Activated CD4-positive, alpha-beta T cell treated with anti-CD3 and anti-CD28 coated beads, Interleukin-2, amount 50 U/mL, for 24 hours (primary cell): ENCODE measurements around the gene PNKD.
A peak's percentile ranks its signal among the peaks of the same experiment; 100 is the strongest.

Source experiments
- DNase-seq, 2 donors: peaks; one replicate each; pipeline ENCODE4 v3.0.0-alpha.2; 2020; ENCODE audit warnings: low read depth in 1 of 2, low spot score in 1 of 2

Gene PNKD

DNA sequence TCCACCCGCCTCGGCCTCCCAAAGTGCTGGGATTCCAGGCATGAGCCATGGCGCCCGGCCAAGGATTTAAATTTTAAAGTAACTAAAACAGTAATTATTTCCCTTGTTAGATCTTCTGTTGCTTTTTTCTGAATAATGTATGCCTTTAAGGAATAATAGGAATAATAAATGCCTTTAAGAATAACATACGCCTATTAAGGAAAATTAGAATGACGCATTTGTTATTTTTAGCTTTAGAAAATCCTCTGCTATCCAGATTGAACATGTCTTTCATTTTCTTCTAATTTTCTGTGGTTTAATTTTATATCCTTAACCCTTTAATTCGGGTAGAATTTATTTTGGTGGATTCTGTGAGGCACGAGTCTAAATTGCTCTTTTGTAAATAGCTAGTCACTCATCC, 45.1 kb downstream of the PNKD start:
- no peak for DNase-seq

DNA sequence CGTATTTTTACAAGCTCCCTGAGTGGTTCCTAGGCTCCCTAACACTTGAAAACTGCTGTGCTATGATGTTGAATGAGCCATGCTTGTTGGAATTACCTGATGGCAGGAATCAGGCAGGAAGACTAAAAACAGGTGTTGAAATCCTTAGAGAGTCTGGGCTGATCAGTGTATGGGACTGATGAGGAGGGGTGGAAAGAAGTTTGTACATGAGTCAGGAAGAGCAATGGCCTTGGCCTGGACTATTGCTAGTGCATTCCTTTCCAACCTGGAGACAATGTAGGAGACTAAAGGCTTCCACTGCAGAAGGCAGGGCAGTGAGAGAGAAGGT, 46.9 kb downstream of the PNKD start:
- DNase-seq, result no peak

DNA sequence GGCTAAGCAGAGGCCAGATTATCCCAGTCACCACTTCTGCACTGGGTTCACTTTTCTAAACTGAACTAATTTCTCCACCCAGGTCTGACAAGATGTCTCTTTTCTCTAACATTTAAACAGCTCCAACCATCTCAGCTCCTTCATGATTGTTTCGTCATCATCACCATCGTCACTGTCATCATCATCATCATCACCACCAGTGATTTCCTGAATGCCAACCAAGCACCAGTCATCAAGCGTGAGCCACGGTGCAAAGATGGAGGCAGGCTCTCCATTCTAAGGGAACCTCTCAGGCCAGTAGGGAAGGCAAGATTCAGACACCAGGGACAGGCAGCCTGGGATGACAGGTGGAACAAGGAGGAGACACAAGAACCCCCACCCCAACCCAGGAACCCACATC, 47.5 kb downstream of the PNKD start:
- no peak for DNase-seq

DNA sequence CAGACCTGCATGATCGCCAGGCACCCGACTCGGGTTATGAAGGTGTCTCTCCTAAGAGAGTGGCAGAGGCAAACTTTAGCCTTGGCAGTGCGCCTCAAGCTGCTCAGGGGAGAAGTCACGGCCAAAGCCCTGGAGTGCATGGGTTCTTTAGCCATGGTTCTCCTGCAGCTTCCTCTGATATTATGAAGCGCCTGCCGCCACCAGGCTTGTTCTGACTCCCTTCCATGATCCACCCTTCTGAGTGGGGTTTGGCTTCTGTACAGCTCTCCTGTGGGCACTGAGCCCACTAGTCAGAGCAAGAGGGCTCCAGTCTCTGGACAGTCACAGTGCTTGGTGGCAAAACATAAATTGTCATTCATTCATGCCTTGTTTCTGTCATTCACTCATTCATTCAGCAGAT, 47.9 kb downstream of the PNKD start:
- DNase-seq, result no peak

DNA sequence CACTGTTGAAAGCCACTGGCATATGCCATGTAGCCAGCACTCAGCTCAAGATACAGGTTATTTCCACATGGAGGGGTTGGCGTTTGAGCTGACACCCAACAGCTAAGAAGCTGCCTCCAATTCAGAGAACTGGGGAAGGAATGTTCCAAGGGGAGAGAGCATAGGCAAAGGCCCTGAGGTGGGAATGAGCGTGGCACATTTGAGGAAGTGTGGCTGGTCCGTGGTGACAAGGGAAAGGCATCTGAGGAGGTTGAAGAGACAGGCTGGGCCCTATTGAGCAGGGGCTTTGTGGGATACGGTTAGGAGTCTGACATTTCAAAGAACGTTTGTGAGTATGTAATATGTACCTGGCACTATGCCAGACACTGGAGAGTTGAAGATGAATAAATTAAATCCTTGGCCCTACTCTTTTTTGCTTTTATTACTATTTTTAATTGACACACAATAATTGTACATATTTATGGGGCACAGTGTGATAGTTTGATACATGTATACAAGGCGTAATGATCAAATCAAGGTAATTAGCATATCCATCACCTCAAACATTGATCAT, 49.6 kb downstream of the PNKD start:
- DNase-seq, result no peak

DNA sequence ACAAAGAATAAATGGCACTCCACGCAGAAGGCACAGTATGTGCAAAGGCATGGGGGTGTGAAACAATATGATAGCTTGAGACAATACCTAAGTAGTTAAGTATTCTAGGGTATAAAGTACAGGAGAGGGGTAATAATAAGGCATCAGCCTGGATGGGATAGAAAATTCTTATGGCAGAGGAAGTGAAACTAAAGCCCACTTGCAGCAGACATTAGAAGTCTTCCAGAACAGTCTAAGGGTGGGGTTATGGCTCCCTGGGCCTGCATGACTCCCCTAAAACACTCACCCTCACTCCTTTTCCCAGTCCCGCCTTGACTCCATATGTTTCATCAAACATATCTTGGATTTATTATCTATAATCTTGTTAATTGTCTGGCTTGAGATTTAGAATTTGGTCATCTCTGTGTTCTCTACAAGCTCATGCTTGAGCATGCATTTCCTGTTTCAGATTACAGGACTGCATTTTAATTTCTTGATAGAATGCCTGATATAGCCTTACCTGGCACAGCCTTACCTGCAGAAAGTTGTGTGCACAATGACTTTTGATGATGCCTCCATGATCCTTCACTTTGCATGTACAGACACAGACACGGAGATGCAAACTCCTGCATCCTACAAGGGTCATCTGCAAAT, 50.5 kb downstream of the PNKD start:
- no peak for DNase-seq

DNA sequence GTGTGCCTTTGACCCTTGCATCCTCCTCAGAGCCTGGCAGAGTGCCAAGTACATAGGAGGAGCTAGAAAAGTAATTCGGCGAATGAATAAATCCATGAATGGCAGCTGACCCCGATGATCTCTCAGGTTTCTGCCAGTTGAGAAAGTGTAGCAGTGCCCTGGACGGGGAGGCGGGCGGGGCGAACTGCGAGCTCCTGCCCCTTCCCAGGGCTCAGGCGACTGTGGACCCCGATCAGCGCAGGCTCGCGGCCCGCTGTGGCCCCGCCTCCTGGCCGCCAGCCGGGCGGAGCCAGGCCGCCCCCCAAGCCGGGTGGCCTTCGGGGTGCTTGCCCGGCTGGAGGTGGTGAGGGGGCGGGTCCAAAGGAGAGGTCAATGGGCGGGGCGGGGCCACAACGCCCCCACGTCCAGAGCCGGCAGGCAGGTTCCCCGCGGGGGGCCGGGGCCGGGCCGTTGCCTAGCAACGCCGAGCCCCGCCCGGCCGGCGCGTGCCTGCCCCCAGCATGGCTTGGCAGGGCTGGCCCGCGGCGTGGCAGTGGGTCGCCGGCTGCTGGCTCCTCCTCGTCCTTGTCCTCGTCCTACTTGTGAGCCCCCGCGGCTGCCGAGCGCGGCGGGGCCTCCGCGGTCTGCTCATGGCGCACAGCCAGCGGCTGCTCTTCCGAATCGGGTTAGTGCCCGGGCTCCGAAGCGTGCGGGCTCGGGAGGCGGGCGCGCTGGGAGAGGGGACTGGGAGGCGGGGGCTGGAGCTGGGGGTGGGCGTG, 52.6 kb downstream of the PNKD start:
- peak in 1 of 2 donors; percentile 27 for DNase-seq

DNA sequence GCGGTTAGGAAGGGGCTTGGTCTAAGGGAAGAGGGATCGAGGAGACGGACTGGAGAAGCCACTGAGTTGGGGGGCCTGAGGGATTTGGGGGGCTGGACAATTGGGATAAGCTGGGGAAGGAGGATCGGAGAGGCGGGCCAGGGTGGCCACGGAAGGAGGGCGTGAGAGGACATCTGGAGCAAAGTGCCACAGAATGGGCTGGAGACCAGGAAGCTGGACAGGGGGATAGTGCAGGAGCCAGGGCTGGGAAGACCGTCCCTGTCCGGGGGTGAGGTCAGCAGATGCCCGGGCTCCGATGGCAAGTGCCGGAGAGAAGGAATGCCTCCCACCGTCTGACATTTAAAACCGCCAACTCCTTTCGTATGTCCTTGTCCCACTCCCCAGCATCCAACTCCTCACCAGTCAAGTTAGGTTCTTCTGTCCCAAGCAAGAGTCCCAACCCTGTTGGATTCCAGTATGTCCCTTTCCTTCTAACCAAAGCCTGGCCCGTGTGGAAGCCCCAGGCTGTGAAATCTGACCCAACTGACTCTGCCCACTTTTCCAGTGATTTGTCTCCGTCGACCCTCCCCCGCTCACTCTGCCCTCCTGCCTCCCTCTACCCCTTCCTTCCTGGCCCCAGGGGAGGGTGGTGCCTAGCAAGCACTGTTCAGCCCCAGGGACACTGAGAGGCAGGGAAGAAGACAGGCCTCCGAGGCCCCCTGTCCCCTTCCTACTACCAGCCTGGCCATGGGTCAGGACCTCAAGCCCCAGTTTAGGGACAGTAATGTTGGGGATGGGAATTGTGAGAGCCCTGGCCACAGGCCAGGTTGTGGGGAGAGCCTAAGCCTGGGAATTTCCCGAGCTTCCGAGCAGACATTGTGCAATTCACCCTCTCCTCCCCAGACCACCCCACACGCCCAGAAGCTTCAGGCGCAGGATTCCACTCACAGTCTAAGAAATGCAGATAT, 53.5 kb downstream of the PNKD start:
- DNase-seq, result no peak

DNA sequence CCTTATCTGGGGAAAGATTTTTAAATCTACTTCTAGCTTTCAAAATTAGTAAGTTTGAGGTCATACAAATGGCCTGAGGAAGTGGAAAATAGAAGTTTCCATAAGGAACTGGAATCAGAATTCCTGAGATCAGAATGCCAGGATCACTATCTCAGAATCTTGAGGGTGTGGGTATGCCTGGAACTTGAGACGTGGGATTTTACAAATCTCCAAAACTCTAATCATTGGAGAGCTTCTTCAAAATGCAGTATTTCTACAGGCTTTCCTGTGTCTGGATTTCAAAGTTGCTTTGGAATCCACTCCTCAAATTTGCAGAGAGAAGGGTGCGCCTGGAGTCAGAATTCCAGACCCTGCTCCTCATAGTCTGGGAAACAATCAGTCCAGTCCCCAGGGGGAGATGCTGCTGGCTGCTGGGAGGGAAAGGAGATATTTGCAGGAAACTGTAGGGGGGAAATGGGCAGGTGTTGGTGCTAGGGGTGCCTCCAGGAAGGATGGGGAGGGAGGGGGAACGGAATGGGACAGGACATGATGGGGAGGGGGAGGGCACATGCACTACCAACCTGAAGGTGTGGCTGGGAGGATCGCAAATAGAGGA, 55.3 kb downstream of the PNKD start:
- no peak for DNase-seq

DNA sequence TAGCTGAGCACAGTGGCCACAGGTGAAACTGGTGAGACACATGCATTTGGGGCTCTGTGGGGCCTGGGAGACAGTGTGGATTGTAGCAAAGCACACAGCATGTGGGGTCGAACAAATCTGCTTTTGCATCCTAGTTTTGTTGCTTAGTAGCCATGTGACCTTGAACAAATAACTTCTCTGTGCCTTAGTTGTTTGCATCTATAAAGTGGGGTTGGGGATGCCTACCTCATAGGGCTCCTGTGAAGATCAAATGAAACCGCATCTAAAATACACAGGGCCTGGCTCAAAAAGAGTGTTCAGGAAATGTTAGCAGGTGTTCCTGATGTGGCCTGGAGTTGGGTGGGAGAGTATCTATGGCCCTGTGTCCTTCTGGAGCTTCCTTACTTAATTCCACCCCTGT, 56.0 kb downstream of the PNKD start:
- DNase-seq, result no peak

DNA sequence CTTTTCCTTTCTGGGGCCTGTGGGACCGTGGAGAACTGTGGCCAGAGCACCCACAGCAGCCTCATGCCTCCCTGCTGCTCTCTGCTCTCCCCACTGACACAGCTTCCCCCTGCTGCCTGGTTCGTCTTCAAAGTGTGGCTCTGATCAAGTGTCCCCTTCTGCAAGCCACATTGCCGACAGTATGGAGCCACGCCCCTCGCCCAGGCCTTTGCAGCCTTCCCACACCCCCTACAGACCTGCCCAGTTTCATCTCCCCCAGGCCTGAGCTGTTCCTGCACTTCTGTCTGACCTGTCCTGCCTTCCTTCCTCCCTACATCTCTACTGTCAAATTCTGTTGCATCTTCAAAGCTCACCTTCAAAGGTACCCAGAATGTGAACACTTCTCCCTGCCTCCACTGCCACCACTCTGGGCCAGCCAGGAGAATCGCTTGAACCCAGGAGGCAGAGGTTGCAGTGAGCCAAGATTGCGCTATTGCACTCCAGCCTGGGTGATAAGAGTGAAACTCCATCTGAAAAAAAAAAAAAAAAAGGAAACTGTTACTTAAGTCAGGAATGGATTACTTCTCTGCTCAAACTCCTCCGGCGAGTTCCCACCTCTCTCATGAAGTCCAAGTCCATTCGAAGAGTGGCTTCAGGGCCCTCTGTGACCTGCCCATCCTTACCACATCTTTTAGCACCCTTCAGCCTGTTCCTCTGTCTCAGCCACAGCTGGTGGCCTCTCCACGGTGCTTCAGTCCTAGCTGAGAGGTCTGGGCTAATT, 57.3 kb downstream of the PNKD start:
- DNase-seq, result no peak

DNA sequence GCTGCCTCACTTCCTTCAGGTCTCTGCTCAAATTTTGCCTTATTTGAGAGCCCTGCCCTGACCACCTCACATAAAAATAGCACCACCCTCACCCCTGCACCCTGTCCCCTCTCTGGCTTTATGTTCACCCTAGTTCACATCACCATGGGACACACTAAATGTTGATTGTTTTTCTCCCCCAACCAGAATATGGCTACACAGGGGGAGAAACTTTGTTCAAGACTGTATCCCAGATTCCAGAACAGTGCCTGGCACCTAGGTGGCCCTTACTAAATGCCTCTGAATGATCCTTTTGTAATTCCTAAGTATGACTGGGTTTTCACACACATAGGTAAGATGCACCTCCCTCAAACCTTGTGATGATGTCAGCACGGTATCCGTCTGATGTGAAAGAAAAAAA, 58.0 kb downstream of the PNKD start:
- no peak for DNase-seq

DNA sequence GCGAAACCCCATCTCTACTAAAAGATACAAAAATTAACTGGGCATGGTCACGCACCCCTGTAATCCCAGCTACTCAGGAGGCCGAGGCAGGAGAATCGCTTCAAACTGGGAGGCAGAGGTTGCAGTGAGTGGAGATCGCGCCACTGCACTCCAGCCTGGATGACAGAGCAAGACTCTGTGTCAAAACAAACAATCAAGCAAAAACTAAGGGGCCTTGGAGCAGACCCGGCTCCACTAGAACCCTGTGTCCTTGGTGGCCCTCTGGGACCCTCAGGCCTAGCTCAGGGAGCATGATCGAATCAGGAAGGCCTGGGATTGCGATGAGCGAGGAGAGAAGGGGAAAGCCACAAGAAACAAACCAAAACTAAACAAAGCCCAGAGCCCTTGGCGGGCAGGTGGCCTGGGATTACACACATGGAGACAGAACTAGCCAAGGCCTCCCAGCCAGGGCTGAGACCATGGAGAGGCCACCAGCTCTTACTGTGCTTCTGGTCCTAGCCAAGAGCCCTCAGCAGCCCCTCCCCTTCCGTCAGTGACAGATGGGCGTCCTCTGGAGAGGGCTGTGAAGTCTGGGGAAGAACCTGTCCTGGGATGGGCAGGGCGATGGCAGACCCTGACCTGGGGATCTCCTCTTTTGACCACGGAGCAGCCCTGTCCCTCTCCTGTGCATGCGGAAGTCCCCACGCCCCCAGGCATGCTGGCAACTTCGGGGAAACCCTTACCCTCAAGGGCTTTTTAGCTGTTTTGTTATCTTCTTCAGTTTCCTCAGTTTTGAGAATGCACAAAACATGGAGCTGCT, 58.9 kb downstream of the PNKD start:
- no peak for DNase-seq

DNA sequence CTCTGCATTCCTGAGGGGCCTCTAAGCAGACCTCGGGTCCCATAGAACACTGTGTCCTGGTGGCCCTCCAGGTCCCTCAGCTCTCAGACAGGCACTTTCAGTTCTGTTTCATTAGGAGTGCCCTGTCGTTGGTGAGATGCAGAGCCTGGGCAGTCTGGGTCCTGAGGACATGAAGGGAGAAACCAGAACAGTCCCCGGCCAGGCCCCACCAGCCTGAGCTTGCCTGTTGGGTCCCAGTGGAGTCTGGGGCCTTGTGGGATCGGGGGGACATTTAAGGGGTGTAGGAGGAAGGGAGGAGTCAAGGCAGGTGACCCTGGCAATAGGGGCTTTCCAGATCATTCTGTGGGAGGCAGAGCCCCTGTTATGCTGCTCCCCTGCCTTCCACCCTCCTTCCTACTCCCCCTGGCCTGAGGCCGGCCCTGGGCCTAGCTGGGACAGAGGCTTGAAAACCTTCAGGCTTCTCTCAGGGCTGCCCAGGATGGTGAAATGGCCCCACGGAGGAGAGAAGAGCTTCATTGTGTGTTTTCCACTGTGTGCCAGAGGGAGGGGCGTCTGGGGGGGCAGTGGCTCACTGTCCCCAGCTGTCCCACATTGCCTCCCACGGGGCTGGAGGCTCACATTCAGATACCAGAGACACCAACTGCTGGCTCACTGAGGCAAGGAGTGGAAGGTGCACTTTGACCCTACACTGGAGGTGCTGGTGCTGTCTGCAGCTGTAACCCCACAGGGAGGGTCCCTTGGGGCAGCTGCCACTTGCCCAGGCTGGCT, 59.7 kb downstream of the PNKD start:
- no peak for DNase-seq

DNA sequence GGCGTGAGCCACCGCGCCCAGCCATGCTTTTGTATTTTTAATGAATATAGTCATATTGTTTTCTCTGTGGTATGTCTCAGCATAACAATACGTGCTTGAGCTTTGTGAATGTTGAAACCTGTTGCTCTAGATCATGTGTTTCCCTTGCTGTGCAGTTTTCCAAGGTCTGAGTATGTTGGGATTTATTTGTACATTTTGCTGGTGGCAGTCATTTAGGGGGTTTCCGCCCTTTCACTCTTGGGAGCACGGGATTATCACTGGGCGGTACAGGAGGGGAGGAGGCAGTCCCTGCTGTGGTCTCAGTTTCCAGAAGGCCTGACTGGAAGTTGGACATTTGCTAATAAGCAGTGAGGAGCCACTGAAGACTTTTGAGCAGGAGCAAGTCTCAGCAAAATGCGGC, 61.4 kb downstream of the PNKD start:
- DNase-seq, result no peak

DNA sequence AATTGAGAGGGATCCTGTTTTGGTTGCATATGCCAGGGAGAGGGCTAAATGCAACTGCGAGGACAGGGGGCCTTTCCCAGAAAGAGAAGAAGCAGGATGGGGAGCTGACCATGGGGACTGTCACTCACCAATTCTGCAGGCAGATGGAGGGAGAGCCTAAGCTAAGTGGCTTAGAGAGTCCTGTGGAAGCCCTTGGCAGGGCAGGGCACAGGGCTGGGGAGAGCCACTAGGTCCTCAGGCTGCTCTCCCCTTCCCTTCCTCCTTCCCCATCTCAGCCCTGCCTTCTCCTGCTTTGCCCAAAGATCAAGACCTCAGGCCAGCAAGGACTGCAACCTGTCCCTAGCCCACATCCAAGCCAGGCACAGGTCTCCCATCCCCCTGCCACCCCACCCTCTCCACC, 62.0 kb downstream of the PNKD start:
- DNase-seq, result no peak

DNA sequence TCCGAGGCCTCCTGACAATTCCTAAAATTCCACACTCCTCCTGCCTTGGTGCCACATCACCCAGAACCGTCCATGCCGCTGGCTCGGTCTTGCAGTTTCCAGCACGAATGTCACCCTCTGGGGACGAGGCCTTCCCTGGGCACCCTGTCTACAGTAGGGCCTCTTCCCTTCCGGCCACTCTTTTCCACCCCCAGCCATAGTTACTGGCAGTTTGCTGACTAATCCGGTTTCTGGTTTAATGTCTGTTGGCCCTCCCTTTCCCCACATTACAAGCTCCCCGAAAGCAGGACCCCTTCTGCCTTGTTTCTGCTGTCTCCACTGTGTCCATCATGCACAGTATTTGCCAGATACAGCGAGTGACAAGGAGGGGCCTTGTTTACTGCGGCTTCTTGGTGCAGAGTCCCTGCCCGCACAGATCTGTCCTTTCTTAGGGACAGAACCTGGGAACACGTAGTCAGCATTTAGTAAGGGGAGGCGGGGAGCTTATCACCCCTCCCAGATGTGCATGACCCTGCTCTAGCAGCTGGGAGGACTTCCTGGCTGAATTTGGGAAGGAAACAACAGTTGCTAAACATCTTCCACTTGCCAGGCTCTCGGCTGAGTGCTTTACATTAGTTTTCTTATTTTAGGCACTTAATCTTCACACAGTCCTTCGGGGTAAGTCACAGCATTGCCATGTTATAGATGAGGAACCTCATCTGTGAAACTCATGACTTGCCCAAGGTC, 62.8 kb downstream of the PNKD start:
- no peak for DNase-seq

DNA sequence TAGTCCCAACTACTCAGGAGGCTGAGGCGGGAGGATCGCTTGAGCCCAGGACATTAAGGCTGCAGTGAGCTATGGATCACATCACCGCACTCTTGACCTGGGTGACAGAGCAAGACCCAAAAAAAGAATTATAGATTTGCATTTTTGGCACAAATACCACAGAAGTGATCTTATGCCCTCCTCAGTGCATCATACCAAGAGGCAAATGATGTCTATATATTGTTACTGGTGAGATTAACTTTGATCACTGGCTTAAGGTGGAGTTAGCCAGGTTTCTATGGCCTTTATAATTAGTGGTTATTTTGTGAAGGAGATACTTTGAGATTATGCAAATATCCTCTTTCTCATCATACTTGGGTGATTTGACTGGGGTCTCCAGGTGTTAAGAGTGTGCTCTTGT, 64.2 kb downstream of the PNKD start:
- DNase-seq, result no peak
